ENCODE measurements around the gene NDUFV1. TPM values are rescaled to one million over a fixed set of nuclear protein-coding genes. Genes with fewer than 3 reads are reported as not detected.

Gene NDUFV1
- polyA plus RNA-seq, 2 of the 4 experiments (the other 2 are of a cell fraction): 95.1 to 163 TPM

DNA sequence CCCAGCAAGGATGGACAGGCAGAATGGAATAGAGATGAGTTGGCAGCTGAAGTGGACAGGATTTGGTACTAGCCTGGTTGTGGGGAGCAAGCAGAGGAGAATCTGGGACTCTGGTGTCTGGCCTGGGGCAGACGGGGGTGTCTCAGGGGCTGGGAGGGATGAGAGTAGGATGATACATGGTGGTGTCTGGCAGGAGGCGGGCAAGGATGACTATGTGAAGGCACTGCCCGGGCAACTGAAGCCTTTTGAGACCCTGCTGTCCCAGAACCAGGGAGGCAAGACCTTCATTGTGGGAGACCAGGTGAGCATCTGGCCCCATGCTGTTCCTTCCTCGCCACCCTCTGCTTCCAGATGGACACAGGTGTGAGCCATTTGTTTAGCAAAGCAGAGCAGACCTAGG is 20.8 kb upstream of the NDUFV1 start:
- ATAC-seq (no peak), DNase-seq (ENCODE audit: low read depth in 1 of 2, low spot score in 1 of 2) (no peak), FAIRE-seq (no peak)
- no peak overlapping the region for H3K4me3 ChIP-seq
- no peaks in the 10 kb centered on the region for H3K9me3 ChIP-seq
- ChIA-PET POLR2A (no interaction called here), CTCF (interaction anchor here (0.6 to 5.7 kb wide), 7 partner anchors 9 to 595 kb away, joined by 3 to 65 read pairs (median 3); partner anchors contain the start of gene NUDT8)
- peaks cover 36% of the 10 kb centered on the region for H3K4me1 ChIP-seq
- 87% methylated on average over 4 of the region's 4 CpGs for WGBS (ENCODE audit: missing lambda C conversion rate)
- peak overlapping the region; percentile 98 for H3K4me2 ChIP-seq
- 0 out of 6 replicates have a peak overlapping the region, but pooled peaks of 1 of the 2 experiments have one; percentile 4 for H3K27ac ChIP-seq
- TF ChIP-seq CHD4 (IDR thresholded peaks at IDR 0.05; ENCODE audit: borderline replicate concordance) (no peak), RCOR1 (IDR thresholded peaks at IDR 0.05; ENCODE audit: low read depth, low read length) (no peak), TFCP2L1 (CRISPR knock-in tag; IDR thresholded peaks at IDR 0.05) (no peak), EP300 (IDR thresholded peaks at IDR 0.05) (no peak), HOXB13 (CRISPR knock-in tag; IDR thresholded peaks at IDR 0.05; ENCODE audit: low read depth) (no peak), CEBPB (IDR thresholded peaks at IDR 0.05) (no peak), EHF (CRISPR knock-in tag; IDR thresholded peaks at IDR 0.05) (no peak), CBX2 (IDR thresholded peaks at IDR 0.05; ENCODE audit: borderline replicate concordance, low read depth) (no peak), MYC (IDR thresholded peaks at IDR 0.05; ENCODE audit: borderline replicate concordance, low read length) (no peak), SREBF2 (IDR thresholded peaks at IDR 0.05) (no peak), FOSL2 (IDR thresholded peaks at IDR 0.05) (no peak), FOSL2 (CRISPR knock-in tag; IDR thresholded peaks at IDR 0.05) (no peak), MAZ (IDR thresholded peaks at IDR 0.05; ENCODE audit: borderline replicate concordance, low read depth, low read length) (no peak), FOXS1 (CRISPR knock-in tag; IDR thresholded peaks at IDR 0.05) (no peak)
- TF ChIP-seq, protein P1, sequence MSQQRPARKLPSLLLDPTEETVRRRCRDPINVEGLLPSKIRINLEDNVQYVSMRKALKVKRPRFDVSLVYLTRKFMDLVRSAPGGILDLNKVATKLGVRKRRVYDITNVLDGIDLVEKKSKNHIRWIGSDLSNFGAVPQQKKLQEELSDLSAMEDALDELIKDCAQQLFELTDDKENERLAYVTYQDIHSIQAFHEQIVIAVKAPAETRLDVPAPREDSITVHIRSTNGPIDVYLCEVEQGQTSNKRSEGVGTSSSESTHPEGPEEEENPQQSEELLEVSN (IDR thresholded peaks at IDR 0.05; ENCODE audit: borderline replicate concordance, low read depth): no peak
- TF ChIP-seq, protein P2, sequence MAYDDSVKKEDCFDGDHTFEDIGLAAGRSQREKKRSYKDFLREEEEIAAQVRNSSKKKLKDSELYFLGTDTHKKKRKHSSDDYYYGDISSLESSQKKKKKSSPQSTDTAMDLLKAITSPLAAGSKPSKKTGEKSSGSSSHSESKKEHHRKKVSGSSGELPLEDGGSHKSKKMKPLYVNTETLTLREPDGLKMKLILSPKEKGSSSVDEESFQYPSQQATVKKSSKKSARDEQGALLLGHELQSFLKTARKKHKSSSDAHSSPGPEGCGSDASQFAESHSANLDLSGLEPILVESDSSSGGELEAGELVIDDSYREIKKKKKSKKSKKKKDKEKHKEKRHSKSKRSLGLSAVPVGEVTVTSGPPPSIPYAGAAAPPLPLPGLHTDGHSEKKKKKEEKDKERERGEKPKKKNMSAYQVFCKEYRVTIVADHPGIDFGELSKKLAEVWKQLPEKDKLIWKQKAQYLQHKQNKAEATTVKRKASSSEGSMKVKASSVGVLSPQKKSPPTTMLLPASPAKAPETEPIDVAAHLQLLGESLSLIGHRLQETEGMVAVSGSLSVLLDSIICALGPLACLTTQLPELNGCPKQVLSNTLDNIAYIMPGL (CRISPR knock-in tag; IDR thresholded peaks at IDR 0.05; ENCODE audit: borderline replicate concordance): no peak
- TF ChIP-seq, protein P3, sequence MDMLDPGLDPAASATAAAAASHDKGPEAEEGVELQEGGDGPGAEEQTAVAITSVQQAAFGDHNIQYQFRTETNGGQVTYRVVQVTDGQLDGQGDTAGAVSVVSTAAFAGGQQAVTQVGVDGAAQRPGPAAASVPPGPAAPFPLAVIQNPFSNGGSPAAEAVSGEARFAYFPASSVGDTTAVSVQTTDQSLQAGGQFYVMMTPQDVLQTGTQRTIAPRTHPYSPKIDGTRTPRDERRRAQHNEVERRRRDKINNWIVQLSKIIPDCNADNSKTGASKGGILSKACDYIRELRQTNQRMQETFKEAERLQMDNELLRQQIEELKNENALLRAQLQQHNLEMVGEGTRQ (IDR thresholded peaks at IDR 0.05): no peak
- TF ChIP-seq, protein P4, sequence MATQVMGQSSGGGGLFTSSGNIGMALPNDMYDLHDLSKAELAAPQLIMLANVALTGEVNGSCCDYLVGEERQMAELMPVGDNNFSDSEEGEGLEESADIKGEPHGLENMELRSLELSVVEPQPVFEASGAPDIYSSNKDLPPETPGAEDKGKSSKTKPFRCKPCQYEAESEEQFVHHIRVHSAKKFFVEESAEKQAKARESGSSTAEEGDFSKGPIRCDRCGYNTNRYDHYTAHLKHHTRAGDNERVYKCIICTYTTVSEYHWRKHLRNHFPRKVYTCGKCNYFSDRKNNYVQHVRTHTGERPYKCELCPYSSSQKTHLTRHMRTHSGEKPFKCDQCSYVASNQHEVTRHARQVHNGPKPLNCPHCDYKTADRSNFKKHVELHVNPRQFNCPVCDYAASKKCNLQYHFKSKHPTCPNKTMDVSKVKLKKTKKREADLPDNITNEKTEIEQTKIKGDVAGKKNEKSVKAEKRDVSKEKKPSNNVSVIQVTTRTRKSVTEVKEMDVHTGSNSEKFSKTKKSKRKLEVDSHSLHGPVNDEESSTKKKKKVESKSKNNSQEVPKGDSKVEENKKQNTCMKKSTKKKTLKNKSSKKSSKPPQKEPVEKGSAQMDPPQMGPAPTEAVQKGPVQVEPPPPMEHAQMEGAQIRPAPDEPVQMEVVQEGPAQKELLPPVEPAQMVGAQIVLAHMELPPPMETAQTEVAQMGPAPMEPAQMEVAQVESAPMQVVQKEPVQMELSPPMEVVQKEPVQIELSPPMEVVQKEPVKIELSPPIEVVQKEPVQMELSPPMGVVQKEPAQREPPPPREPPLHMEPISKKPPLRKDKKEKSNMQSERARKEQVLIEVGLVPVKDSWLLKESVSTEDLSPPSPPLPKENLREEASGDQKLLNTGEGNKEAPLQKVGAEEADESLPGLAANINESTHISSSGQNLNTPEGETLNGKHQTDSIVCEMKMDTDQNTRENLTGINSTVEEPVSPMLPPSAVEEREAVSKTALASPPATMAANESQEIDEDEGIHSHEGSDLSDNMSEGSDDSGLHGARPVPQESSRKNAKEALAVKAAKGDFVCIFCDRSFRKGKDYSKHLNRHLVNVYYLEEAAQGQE (IDR thresholded peaks at IDR 0.05): no peak
- TF ChIP-seq, protein P5, sequence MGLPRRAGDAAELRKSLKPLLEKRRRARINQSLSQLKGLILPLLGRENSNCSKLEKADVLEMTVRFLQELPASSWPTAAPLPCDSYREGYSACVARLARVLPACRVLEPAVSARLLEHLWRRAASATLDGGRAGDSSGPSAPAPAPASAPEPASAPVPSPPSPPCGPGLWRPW (IDR thresholded peaks at IDR 0.05): no peak
- TF ChIP-seq, protein P6, sequence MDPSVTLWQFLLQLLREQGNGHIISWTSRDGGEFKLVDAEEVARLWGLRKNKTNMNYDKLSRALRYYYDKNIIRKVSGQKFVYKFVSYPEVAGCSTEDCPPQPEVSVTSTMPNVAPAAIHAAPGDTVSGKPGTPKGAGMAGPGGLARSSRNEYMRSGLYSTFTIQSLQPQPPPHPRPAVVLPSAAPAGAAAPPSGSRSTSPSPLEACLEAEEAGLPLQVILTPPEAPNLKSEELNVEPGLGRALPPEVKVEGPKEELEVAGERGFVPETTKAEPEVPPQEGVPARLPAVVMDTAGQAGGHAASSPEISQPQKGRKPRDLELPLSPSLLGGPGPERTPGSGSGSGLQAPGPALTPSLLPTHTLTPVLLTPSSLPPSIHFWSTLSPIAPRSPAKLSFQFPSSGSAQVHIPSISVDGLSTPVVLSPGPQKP (IDR thresholded peaks at IDR 0.05; ENCODE audit: low read depth, low read length): no peak
- TF ChIP-seq, protein P7, sequence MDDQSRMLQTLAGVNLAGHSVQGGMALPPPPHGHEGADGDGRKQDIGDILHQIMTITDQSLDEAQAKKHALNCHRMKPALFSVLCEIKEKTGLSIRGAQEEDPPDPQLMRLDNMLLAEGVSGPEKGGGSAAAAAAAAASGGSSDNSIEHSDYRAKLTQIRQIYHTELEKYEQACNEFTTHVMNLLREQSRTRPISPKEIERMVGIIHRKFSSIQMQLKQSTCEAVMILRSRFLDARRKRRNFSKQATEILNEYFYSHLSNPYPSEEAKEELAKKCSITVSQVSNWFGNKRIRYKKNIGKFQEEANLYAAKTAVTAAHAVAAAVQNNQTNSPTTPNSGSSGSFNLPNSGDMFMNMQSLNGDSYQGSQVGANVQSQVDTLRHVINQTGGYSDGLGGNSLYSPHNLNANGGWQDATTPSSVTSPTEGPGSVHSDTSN (IDR thresholded peaks at IDR 0.05): no peak
